ENCODE measurements around the gene FOLR1.

DNA sequence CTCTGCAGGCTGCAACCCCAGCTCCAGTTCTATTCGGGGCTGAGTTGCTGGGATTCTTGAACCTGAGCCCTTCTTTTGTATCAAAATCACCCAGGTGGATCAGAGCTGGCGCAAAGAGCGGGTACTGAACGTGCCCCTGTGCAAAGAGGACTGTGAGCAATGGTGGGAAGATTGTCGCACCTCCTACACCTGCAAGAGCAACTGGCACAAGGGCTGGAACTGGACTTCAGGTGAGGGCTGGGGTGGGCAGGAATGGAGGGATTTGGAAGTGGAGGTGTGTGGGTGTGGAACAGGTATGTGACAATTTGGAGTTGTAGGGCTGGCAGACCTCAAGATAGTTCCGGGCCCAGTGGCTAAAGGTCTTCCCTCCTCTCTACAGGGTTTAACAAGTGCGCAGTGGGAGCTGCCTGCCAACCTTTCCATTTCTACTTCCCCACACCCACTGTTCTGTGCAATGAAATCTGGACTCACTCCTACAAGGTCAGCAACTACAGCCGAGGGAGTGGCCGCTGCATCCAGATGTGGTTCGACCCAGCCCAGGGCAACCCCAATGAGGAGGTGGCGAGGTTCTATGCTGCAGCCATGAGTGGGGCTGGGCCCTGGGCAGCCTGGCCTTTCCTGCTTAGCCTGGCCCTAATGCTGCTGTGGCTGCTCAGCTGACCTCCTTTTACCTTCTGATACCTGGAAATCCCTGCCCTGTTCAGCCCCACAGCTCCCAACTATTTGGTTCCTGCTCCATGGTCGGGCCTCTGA is 3.8 kb downstream of the FOLR1 start:
- TF ChIP-seq, protein P1, sequence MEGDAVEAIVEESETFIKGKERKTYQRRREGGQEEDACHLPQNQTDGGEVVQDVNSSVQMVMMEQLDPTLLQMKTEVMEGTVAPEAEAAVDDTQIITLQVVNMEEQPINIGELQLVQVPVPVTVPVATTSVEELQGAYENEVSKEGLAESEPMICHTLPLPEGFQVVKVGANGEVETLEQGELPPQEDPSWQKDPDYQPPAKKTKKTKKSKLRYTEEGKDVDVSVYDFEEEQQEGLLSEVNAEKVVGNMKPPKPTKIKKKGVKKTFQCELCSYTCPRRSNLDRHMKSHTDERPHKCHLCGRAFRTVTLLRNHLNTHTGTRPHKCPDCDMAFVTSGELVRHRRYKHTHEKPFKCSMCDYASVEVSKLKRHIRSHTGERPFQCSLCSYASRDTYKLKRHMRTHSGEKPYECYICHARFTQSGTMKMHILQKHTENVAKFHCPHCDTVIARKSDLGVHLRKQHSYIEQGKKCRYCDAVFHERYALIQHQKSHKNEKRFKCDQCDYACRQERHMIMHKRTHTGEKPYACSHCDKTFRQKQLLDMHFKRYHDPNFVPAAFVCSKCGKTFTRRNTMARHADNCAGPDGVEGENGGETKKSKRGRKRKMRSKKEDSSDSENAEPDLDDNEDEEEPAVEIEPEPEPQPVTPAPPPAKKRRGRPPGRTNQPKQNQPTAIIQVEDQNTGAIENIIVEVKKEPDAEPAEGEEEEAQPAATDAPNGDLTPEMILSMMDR (IDR thresholded peaks at IDR 0.05; ENCODE audit: low read depth, low read length, poor library complexity, severe bottlenecking) = no peak
- no peak for TF ChIP-seq EZH2phosphoT487 (IDR thresholded peaks at IDR 0.05; ENCODE audit: borderline replicate concordance, low read length)

All from DOHH2 (cell line).